DOHH2 (cell line): Measurements from ENCODE around the gene ABCA4.

ENCODE experiments used
- H3F3A ChIP-seq: fragments of 200-600 bp; sonication (generic), shearing (Covaris generic); 2 replicates; pipeline ENCODE4 v1.6.0; 2016; ENCODE audit warnings: antibody characterized with exemption, mild to moderate bottlenecking; ENCODE audit not compliant: control insufficient read depth, insufficient read depth
- H3K27ac ChIP-seq: fragments of 200-600 bp; sonication (generic); 2 replicates; pipeline ENCODE4 v1.5.1; 2014; ENCODE audit warnings: low read depth, mild to moderate bottlenecking, low read length, moderate library complexity
- H3K27me3 ChIP-seq: fragments of 200-600 bp; sonication (generic); 2 replicates; pipeline ENCODE4 v1.6.1; 2014; ENCODE audit warnings: mild to moderate bottlenecking, low read length, mixed read lengths; ENCODE audit not compliant: control insufficient read depth
- H3K36me3 ChIP-seq: fragments of 200-600 bp; sonication (generic); 2 replicates; pipeline ENCODE4 v1.6.1; 2014; ENCODE audit warnings: mild to moderate bottlenecking, low read length, moderate library complexity, mixed read lengths; ENCODE audit not compliant: control insufficient read depth
- H3K4me1 ChIP-seq: fragments of 200-600 bp; sonication (generic); 2 replicates; pipeline ENCODE4 v1.6.1; 2014; ENCODE audit warnings: mild to moderate bottlenecking, low read length, mixed read lengths; ENCODE audit not compliant: control insufficient read depth
- H3K4me2 ChIP-seq: fragments of 200-600 bp; sonication (generic); 2 replicates; pipeline ENCODE4 v1.6.0; 2014; ENCODE audit warnings: mild to moderate bottlenecking, low read length, moderate library complexity
- H3K4me3 ChIP-seq: fragments of 200-600 bp; sonication (generic); 2 replicates; pipeline ENCODE4 v1.5.1; 2014; ENCODE audit warnings: mild to moderate bottlenecking, low read length, mixed read lengths
- H3K79me2 ChIP-seq: fragments of 200-600 bp; sonication (generic); 2 replicates; pipeline ENCODE4 v1.6.1; 2014; ENCODE audit warnings: mild to moderate bottlenecking, low read length, mixed read lengths; ENCODE audit not compliant: control insufficient read depth
- H3K9me2 ChIP-seq: fragments of 200-600 bp; sonication (generic); replicated peaks from 2 replicates; pipeline ENCODE4 v1.6.1; 2014; ENCODE audit warnings: mild to moderate bottlenecking, low read length, mixed read lengths; ENCODE audit not compliant: control insufficient read depth
- H3K9me3 ChIP-seq: fragments of 200-600 bp; sonication (generic); 2 replicates; pipeline ENCODE4 v1.6.1; 2014; ENCODE audit warnings: antibody characterized with exemption, low read length, mixed read lengths; ENCODE audit not compliant: control insufficient read depth, insufficient read depth
- H4K20me1 ChIP-seq: fragments of 200-600 bp; sonication (generic); 2 replicates; pipeline ENCODE4 v1.6.0; 2014; ENCODE audit warnings: low read depth, mild to moderate bottlenecking, antibody characterized with exemption, low read length, moderate library complexity; ENCODE audit not compliant: control insufficient read depth, insufficient read depth
- EZH2phosphoT487 ChIP-seq: fragments of 200-600 bp; sonication (generic); IDR thresholded peaks from 2 replicates; pipeline ENCODE4 v1.6.1; 2017; ENCODE audit warnings: borderline replicate concordance, mild to moderate bottlenecking, antibody characterized with exemption, low read length, moderate library complexity, mixed read lengths
- TF ChIP-seq, protein P1 (sequence below): fragments of 200-600 bp; sonication (generic); IDR thresholded peaks from one replicate; pipeline ENCODE4 v1.5.1; 2014; ENCODE audit warnings: antibody characterized with exemption, mild to moderate bottlenecking, low read depth, low read length; ENCODE audit not compliant: poor library complexity, severe bottlenecking

The ABCA4 gene

DNA sequence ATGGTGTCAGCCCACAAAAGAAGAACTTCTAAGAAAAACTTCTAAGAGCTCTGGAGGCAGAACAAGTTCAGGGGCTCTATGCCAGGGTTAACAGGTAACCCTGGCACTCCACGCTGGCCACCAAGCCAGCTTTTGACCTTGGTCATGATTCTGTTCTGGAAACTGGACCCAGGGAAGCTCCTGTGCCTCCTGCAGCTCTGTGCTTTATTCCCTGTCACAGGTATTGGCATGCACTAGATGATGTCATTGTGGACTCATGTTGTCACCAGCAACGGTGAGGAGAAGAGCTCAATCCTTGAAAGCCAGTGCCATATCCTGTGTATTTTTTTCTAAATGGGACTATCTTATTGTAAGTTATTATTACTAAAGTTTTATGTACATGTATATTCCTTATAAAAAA lies 155.1 kb downstream of the ABCA4 start:
- H3K27me3 ChIP-seq: no peaks in the 10 kb centered on the region
- H3K9me2 ChIP-seq: no peaks in the 10 kb centered on the region
- no peaks in the 10 kb centered on the region for H3K79me2 ChIP-seq
- H3F3A ChIP-seq: no peaks in the 10 kb centered on the region
- H3K27ac ChIP-seq: no peak overlapping the region
- H3K4me3 ChIP-seq: no peak overlapping the region
- TF ChIP-seq, protein P1, sequence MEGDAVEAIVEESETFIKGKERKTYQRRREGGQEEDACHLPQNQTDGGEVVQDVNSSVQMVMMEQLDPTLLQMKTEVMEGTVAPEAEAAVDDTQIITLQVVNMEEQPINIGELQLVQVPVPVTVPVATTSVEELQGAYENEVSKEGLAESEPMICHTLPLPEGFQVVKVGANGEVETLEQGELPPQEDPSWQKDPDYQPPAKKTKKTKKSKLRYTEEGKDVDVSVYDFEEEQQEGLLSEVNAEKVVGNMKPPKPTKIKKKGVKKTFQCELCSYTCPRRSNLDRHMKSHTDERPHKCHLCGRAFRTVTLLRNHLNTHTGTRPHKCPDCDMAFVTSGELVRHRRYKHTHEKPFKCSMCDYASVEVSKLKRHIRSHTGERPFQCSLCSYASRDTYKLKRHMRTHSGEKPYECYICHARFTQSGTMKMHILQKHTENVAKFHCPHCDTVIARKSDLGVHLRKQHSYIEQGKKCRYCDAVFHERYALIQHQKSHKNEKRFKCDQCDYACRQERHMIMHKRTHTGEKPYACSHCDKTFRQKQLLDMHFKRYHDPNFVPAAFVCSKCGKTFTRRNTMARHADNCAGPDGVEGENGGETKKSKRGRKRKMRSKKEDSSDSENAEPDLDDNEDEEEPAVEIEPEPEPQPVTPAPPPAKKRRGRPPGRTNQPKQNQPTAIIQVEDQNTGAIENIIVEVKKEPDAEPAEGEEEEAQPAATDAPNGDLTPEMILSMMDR: no peak
- TF ChIP-seq EZH2phosphoT487: no peak
- no peaks in the 10 kb centered on the region for H3K9me3 ChIP-seq
- H3K4me2 ChIP-seq: no peak overlapping the region
- H4K20me1 ChIP-seq: no peaks in the 10 kb centered on the region
- no peaks in the 10 kb centered on the region for H3K4me1 ChIP-seq
- H3K36me3 ChIP-seq: no peaks in the 10 kb centered on the region

DNA sequence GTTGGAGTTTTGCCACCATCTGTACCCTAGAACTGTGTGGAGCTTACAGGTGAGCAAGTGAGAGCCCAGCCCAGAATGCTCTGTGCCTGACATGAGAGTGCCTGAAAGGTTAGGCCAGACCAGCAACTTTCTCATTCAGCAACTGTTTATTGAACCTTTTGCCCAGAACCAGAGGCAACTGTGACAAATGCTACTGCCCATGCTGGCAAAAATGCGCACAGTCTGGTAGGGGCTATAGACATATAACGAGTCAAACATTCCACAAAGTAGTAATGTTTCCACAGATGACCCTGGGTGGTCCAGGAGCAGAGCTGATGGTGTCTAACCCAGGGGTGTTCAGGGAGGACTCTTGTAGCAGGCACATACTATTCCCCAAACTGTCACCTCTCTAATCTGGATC lies 155.7 kb downstream of the ABCA4 start:
- H3K9me3 ChIP-seq: no peaks in the 10 kb centered on the region

DNA sequence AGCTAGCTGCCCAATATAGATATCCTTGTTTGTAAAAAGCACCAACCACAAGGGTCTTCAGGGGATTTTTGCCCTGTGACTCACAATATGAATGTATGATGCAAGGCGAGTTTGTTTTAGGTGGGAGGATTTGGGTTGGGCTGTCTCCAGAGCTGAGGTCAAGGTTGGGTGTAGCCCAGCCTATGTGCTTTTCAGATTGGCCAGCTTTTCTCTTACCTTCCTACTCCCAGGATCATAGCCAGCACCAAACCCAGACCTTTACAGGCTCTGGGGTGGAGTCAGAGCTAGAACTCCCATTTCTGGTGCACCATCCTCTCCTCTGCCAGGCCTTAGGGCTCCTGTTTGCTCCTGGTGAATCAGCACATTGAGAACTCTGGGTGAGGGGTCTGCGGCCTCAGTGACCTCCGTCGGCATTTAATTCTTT lies 156.2 kb downstream of the ABCA4 start:
- no peaks in the 10 kb centered on the region for H3K79me2 ChIP-seq
- no peaks in the 10 kb centered on the region for H3K9me2 ChIP-seq
- H4K20me1 ChIP-seq: no peaks in the 10 kb centered on the region
- H3K27ac ChIP-seq: no peak overlapping the region
- H3K9me3 ChIP-seq: no peaks in the 10 kb centered on the region
- H3F3A ChIP-seq: no peaks in the 10 kb centered on the region
- no peaks in the 10 kb centered on the region for H3K4me1 ChIP-seq
- H3K4me3 ChIP-seq: no peak overlapping the region
- no peaks in the 10 kb centered on the region for H3K27me3 ChIP-seq
- H3K4me2 ChIP-seq: no peak overlapping the region
- H3K36me3 ChIP-seq: no peaks in the 10 kb centered on the region
- TF ChIP-seq, protein P1: no peak
- no peak for TF ChIP-seq EZH2phosphoT487

More for the DNA sequence above, 155.7 kb downstream of the ABCA4 start:
- no peaks in the 10 kb centered on the region for H3K27me3 ChIP-seq
- no peaks in the 10 kb centered on the region for H3K79me2 ChIP-seq
- no peaks in the 10 kb centered on the region for H3F3A ChIP-seq
- H3K4me1 ChIP-seq: no peaks in the 10 kb centered on the region
- no peaks in the 10 kb centered on the region for H3K36me3 ChIP-seq
- no peaks in the 10 kb centered on the region for H3K9me2 ChIP-seq
- no peak overlapping the region for H3K4me2 ChIP-seq
- H4K20me1 ChIP-seq: no peaks in the 10 kb centered on the region
- TF ChIP-seq, protein P1: no peak
- no peak for TF ChIP-seq EZH2phosphoT487
- H3K27ac ChIP-seq: no peak overlapping the region
- no peak overlapping the region for H3K4me3 ChIP-seq
